ENCODE measurements around the gene TRAM2.

TRAM2 gene

DNA sequence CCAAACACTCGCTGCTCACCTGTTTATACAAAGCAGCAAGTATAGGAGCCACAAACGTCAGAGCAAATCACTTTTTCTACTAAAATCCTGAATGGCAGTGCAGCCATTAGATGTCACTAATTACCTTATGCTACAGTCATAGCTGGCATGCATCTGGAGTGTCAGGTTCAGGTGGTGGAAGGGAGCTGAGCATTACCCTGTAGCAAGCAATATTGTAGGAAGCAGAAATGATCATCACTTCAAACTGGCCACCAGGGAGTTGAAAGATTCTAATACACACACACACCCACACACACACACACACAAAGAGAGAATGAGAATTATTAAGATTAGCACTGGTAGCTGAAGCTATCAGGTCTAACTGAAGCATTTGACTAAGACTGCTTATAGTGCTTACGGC, 80.9 kb downstream of the TRAM2 start:
- Histone ChIP-seq H4K20me1 (ENCODE audit: insufficient read depth, low read length) (no peaks in the 10 kb centered on the region), H2AFZ (ENCODE audit: low read depth, low read length) (no peak overlapping the region), H3K79me2 (ENCODE audit: low read length) (no peaks in the 10 kb centered on the region), H3K27ac (ENCODE audit: low read length) (peak overlapping the region; percentile 57), H3K4me1 (ENCODE audit: low read length) (peaks cover 81% of the 10 kb centered on the region), H3K4me3 (ENCODE audit: low read length) (no peak overlapping the region), H3K27me3 (ENCODE audit: low read depth, low read length) (peaks cover 2% of the 10 kb centered on the region), H3K4me2 (ENCODE audit: low read length) (peak overlapping the region; percentile 80), H3K36me3 (replicated peaks; ENCODE audit: low read depth, low read length) (peaks cover 15% of the 10 kb centered on the region), H3K9ac (ENCODE audit: low read length) (no peak overlapping the region), H3K9me3 (ENCODE audit: insufficient read depth, low read length) (no peaks in the 10 kb centered on the region)
- TF ChIP-seq EZH2phosphoT487 (IDR thresholded peaks at IDR 0.05; ENCODE audit: low read depth): no peak
- TF ChIP-seq, protein P1, sequence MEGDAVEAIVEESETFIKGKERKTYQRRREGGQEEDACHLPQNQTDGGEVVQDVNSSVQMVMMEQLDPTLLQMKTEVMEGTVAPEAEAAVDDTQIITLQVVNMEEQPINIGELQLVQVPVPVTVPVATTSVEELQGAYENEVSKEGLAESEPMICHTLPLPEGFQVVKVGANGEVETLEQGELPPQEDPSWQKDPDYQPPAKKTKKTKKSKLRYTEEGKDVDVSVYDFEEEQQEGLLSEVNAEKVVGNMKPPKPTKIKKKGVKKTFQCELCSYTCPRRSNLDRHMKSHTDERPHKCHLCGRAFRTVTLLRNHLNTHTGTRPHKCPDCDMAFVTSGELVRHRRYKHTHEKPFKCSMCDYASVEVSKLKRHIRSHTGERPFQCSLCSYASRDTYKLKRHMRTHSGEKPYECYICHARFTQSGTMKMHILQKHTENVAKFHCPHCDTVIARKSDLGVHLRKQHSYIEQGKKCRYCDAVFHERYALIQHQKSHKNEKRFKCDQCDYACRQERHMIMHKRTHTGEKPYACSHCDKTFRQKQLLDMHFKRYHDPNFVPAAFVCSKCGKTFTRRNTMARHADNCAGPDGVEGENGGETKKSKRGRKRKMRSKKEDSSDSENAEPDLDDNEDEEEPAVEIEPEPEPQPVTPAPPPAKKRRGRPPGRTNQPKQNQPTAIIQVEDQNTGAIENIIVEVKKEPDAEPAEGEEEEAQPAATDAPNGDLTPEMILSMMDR (IDR thresholded peaks at IDR 0.05; ENCODE audit: low read depth, low read length): peak; percentile 59

DNA sequence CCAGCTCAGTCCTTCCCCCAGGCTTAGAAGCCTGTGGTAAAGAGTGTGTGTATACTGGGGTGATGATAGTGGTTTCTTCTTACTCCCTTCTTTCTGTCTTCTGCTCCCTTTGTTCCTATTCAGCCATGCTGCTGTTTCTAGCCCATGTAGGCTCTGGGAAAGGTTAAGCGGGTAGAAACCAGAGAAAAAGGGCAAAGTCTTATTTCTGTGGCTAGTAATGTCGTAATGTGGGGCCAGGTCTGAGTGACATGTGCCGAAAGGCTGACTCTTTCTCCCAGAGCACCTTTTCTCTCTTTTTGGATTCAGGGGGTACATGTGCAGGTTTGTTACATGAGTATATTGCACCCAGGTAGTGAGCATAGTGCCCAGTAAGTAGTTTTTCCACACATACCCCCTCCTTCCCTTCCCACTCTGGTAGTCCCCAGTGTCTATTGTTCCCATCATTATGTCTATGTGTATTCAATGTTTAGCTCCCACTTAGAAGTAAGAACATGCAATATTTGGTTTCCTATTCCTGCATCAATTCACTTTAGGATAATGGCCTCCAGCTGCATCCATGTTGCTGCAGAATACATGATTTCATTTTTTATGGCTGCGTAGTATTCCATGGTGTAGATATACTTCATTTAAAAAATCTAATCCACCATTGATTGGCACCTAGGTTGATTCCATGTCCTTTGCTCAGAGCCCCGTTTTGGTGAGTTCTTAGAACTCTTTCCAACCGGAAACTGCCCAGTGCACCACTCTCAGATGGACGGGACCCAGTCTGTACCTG, 82.4 kb downstream of the TRAM2 start:
- peaks cover 28% of the 10 kb centered on the region for H3K36me3 ChIP-seq (replicated peaks; ENCODE audit: low read depth, low read length)
- H3K4me3 ChIP-seq (ENCODE audit: low read length): no peak overlapping the region
- H2AFZ ChIP-seq (ENCODE audit: low read depth, low read length): no peak overlapping the region
- peak overlapping the region; percentile 45 for H3K4me2 ChIP-seq (ENCODE audit: low read length)
- H3K9ac ChIP-seq (ENCODE audit: low read length): peak overlapping the region; percentile 33; the same call in 1 of the 2 replicates
- H4K20me1 ChIP-seq (ENCODE audit: insufficient read depth, low read length): no peaks in the 10 kb centered on the region
- no peaks in the 10 kb centered on the region for H3K9me3 ChIP-seq (ENCODE audit: insufficient read depth, low read length)
- H3K27ac ChIP-seq (ENCODE audit: low read length): peak overlapping the region; percentile 74
- peaks cover 87% of the 10 kb centered on the region for H3K4me1 ChIP-seq (ENCODE audit: low read length)
- TF ChIP-seq, protein P1 (IDR thresholded peaks at IDR 0.05; ENCODE audit: low read depth, low read length): no peak
- TF ChIP-seq EZH2phosphoT487 (IDR thresholded peaks at IDR 0.05; ENCODE audit: low read depth): no peak
- no peaks in the 10 kb centered on the region for H3K79me2 ChIP-seq (ENCODE audit: low read length)
- H3K27me3 ChIP-seq (ENCODE audit: low read depth, low read length): peaks cover 14% of the 10 kb centered on the region

DNA sequence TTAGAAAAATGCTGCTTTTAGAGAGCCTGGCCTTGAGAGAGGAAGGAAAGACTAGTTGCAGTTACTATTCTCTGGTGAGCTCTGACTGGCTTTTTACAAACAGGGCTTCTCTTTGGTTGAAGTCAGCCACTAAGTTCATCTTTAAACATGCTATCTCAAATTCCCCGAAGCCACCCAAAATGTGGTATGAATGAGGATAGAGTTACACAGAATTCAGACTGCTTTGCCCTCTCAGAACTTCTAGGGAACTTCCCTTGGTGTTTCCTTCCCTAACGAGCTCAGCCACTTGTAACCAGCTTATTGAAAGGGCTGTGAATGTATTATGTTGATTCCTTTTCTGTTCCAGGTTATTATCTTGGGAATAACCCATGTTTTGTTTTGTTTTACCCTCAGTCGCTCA, 83.2 kb downstream of the TRAM2 start:
- Histone ChIP-seq H3K9me3 (ENCODE audit: insufficient read depth, low read length) (no peaks in the 10 kb centered on the region), H2AFZ (ENCODE audit: low read depth, low read length) (no peak overlapping the region), H4K20me1 (ENCODE audit: insufficient read depth, low read length) (no peaks in the 10 kb centered on the region), H3K79me2 (ENCODE audit: low read length) (no peaks in the 10 kb centered on the region), H3K36me3 (replicated peaks; ENCODE audit: low read depth, low read length) (peaks cover 22% of the 10 kb centered on the region), H3K27me3 (ENCODE audit: low read depth, low read length) (peaks cover 14% of the 10 kb centered on the region), H3K27ac (ENCODE audit: low read length) (peak overlapping the region; percentile 74), H3K4me1 (ENCODE audit: low read length) (peaks cover 79% of the 10 kb centered on the region), H3K4me2 (ENCODE audit: low read length) (peak overlapping the region; percentile 45), H3K9ac (ENCODE audit: low read length) (peak overlapping the region; percentile 33; the same call in 1 of the 2 replicates), H3K4me3 (ENCODE audit: low read length) (no peak overlapping the region)
- no peak for TF ChIP-seq EZH2phosphoT487 (IDR thresholded peaks at IDR 0.05; ENCODE audit: low read depth)
- TF ChIP-seq, protein P1 (IDR thresholded peaks at IDR 0.05; ENCODE audit: low read depth, low read length): no peak

DNA sequence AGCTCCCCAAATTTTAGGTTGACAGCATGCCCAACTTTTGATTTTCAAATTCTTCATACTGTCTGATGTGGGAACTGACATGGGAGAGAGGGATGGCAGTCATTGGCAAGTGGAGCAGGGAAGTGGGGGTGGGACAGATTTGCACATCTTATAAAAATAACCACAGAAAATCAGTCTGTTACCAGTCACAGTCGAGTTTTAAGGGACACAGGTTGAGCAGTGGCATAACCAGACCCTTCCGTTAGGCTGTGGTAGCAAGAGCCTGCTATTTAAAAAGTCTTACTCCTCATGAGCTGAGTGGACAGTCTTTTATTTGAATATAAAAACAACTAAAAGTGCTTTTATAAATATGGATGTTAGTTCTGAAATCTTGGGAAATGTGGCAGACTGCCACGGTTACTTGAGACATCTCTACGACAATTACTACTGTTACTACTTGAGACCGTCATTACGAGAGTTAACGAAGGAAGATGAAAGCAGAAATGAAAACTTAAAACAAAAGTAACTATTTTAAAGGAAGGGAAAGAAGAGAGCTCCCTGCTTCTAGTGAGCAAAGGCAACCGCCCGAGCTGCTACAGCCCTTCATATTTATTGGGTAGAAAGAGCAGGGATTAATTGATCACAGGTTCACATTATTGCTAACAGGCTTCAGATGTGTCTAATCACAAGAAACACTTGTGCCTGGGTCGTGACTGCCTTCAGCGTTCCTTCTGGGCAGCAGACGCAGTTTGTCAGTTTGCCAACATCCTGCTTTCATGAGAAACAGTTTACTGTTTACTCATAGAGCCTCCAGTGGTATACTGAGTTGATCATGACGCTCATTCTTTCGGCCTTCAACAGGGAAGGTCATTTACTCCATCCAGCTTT, 85.4 kb downstream of the TRAM2 start:
- Histone ChIP-seq H3K36me3 (replicated peaks; ENCODE audit: low read depth, low read length) (peaks cover 22% of the 10 kb centered on the region), H3K9me3 (ENCODE audit: insufficient read depth, low read length) (no peaks in the 10 kb centered on the region), H3K27me3 (ENCODE audit: low read depth, low read length) (peaks cover 14% of the 10 kb centered on the region), H3K4me1 (ENCODE audit: low read length) (peaks cover 59% of the 10 kb centered on the region), H3K27ac (ENCODE audit: low read length) (peak overlapping the region; percentile 60), H3K4me2 (ENCODE audit: low read length) (peak overlapping the region; percentile 69), H3K9ac (ENCODE audit: low read length) (peak overlapping the region; percentile 17; the same call in 1 of the 2 replicates), H2AFZ (ENCODE audit: low read depth, low read length) (no peak overlapping the region), H4K20me1 (ENCODE audit: insufficient read depth, low read length) (no peaks in the 10 kb centered on the region), H3K79me2 (ENCODE audit: low read length) (no peaks in the 10 kb centered on the region), H3K4me3 (ENCODE audit: low read length) (peak overlapping the region; percentile 59)
- TF ChIP-seq, protein P1 (IDR thresholded peaks at IDR 0.05; ENCODE audit: low read depth, low read length): no peak
- TF ChIP-seq EZH2phosphoT487 (IDR thresholded peaks at IDR 0.05; ENCODE audit: low read depth): no peak

Measured in OCI-LY3 (cell line).